Endothelial cell of umbilical vein (primary cell): Measurements from ENCODE around the gene C1orf159. TPM values are rescaled to one million over a fixed set of nuclear protein-coding genes. Genes with fewer than 3 reads are reported as not detected.

Source experiments
- BruUV-seq: library from RNA; stranded (reverse); fragments of 400-500 nt; replicated peaks from 2 replicates; lab custom pipeline; 2021; lab: Mats Ljungman, UMichigan
- CTCF ChIA-PET: fragments of 300-600, 350-600 bp; sonication (Branson Sonifier 250); formaldehyde crosslinking; loops from one replicate; lab custom pipeline; 2021; ENCODE audit warnings: antibody characterized with exemption, inconsistent platforms; lab: Charles Lee
- POLR2A ChIA-PET: fragments of 300-600, 350-600 bp; sonication (Branson Sonifier 250); formaldehyde crosslinking; loops from one replicate; lab custom pipeline; 2021; ENCODE audit warnings: antibody characterized with exemption, inconsistent platforms; lab: Charles Lee
- DNase-seq: peaks from one replicate; pipeline ENCODE4 v3.0.0-alpha.2; 2011; ENCODE audit warnings: low read depth, low spot score
- FAIRE-seq: peaks from 2 replicates; lab custom pipeline; 2011; peaks lifted over from hg19 to GRCh38; lab: Jason Lieb, UNC
- H2AFZ ChIP-seq: 2 replicates; pipeline ENCODE4 v1.6.0; 2012; ENCODE audit warnings: low read depth, low read length, control low read depth, inconsistent platforms
- H3K27ac ChIP-seq: 2 replicates; pipeline ENCODE4 v1.5.1; 2011; ENCODE audit warnings: low read depth, mild to moderate bottlenecking, control low read depth, low read length, moderate library complexity; ENCODE audit not compliant: insufficient read depth
- H3K27me3 ChIP-seq, 2 experiments: 2 replicates each; pipeline versions ENCODE4 v1.6.0 to v1.6.1; 2011; ENCODE audit warnings: low read length in 2 of 2, mixed read lengths in 1 of 2; ENCODE audit not compliant: control insufficient read depth in 2 of 2, insufficient read depth in 2 of 2
- H3K36me3 ChIP-seq, 2 experiments: 2 replicates in 1 of 2; 3 replicates in 1 of 2; pipeline ENCODE4 v1.5.1; 2011; ENCODE audit warnings: low read length in 2 of 2, mild to moderate bottlenecking in 1 of 2, moderate library complexity in 1 of 2; ENCODE audit not compliant: control insufficient read depth in 2 of 2, insufficient read depth in 2 of 2; ENCODE audit errors: extremely low read depth in 1 of 2
- H3K4me1 ChIP-seq: 3 replicates; pipeline ENCODE4 v1.5.1; 2011; ENCODE audit warnings: mild to moderate bottlenecking, low read length; ENCODE audit not compliant: control insufficient read depth, insufficient read depth; ENCODE audit errors: extremely low read depth
- H3K4me2 ChIP-seq: 2 replicates; pipeline ENCODE4 v1.6.1; 2011; ENCODE audit warnings: low read length, control low read depth, mixed read lengths; ENCODE audit not compliant: insufficient read depth
- H3K4me3 ChIP-seq, 3 experiments: fragments of 200-600 bp in 1 of 3; sonication (generic), shearing (Covaris generic) in 1 of 3; replicated peaks in 1 of 3; 2 replicates each; pipeline ENCODE4 v1.5.1; 2011 to 2016; ENCODE audit warnings: control low read depth in 3 of 3, low read length in 3 of 3, mild to moderate bottlenecking in 2 of 3, inconsistent platforms in 1 of 3, low read depth in 1 of 3, moderate library complexity in 1 of 3; ENCODE audit not compliant: insufficient read depth in 1 of 3
- H3K79me2 ChIP-seq: 2 replicates; pipeline ENCODE4 v1.6.0; 2012; ENCODE audit warnings: low read length, inconsistent platforms; ENCODE audit not compliant: control insufficient read depth, insufficient read depth
- H3K9ac ChIP-seq: replicated peaks from 2 replicates; pipeline ENCODE3; 2011; ENCODE audit warnings: low read length, control low read depth; ENCODE audit not compliant: insufficient read depth; ENCODE audit errors: extremely low read depth
- H3K9me1 ChIP-seq: replicated peaks from 3 replicates; pipeline ENCODE4 v1.6.0; 2011; ENCODE audit warnings: mild to moderate bottlenecking, low read length; ENCODE audit not compliant: control insufficient read depth, insufficient read depth; ENCODE audit errors: extremely low read depth
- H3K9me3 ChIP-seq: replicated peaks from 2 replicates; pipeline ENCODE4 v1.5.1; 2012; ENCODE audit warnings: low read length, inconsistent platforms; ENCODE audit not compliant: control insufficient read depth, insufficient read depth
- H4K20me1 ChIP-seq: replicated peaks from 2 replicates; pipeline ENCODE3; 2011; ENCODE audit warnings: mild to moderate bottlenecking, low read length; ENCODE audit not compliant: control insufficient read depth, insufficient read depth; ENCODE audit errors: extremely low read depth
- CTCF ChIP-seq, 2 donors: IDR thresholded peaks; 1 replicate in 1 of 2; 2 replicates in 1 of 2; pipeline ENCODE4 v1.5.1; 2011; ENCODE audit warnings: low read length in 2 of 2, mild to moderate bottlenecking in 2 of 2, moderate library complexity in 2 of 2, control low read depth in 1 of 2, inconsistent platforms in 1 of 2, low read depth in 1 of 2; ENCODE audit not compliant: insufficient read depth in 1 of 2; ENCODE audit errors: extremely low read depth in 1 of 2
- EZH2 ChIP-seq: IDR thresholded peaks from 2 replicates; pipeline ENCODE4 v1.6.1; 2012; ENCODE audit warnings: borderline replicate concordance, low read depth, mild to moderate bottlenecking, moderate library complexity, low read length, inconsistent platforms; ENCODE audit not compliant: severe bottlenecking
- FOS ChIP-seq: IDR thresholded peaks from 2 replicates; pipeline ENCODE4 v1.6.1; 2011; ENCODE audit warnings: mild to moderate bottlenecking, low read length, moderate library complexity, borderline replicate concordance; ENCODE audit not compliant: insufficient read depth
- GATA2 ChIP-seq: IDR thresholded peaks from 2 replicates; pipeline ENCODE4 v1.7.0; 2011; ENCODE audit warnings: low read depth, mild to moderate bottlenecking, moderate library complexity, mixed read lengths, low read length; ENCODE audit not compliant: insufficient read length, insufficient read depth
- JUN ChIP-seq: IDR thresholded peaks from 2 replicates; pipeline ENCODE4 v1.6.1; 2011; ENCODE audit warnings: borderline replicate concordance, low read depth; ENCODE audit not compliant: insufficient read length, insufficient read depth
- MAX ChIP-seq: IDR thresholded peaks from 2 replicates; pipeline ENCODE4 v1.6.1; 2011; ENCODE audit not compliant: insufficient read depth, insufficient read length
- MYC ChIP-seq: IDR thresholded peaks from one replicate; pipeline ENCODE4 v1.6.1; 2011; ENCODE audit warnings: mild to moderate bottlenecking, low read depth, low read length
- POLR2A ChIP-seq: IDR thresholded peaks from 2 replicates; pipeline ENCODE4 v1.6.1; 2012; ENCODE audit warnings: low read depth, mild to moderate bottlenecking, control low read depth, low read length
- POLR2AphosphoS5 ChIP-seq: IDR thresholded peaks from 2 replicates; pipeline ENCODE4 v1.6.1; 2012; ENCODE audit warnings: low read depth, mild to moderate bottlenecking, control low read depth, low read length, moderate library complexity; ENCODE audit not compliant: insufficient read depth
- dilution Hi-C: fragments of 300-500 bp; cut with MboI; formaldehyde crosslinking; loops from one replicate; pipeline ENCODE4 v1.15.0; 2019; ENCODE audit warnings: low sequenced_read_pairs; ENCODE audit not compliant: extremely low pct_ligation_motif_present
- intact Hi-C: fragments of 100-400 bp; cut with micrococcal nuclease; formaldehyde crosslinking; loops from one replicate; pipeline ENCODE4 v1.10.0; 2022
- polyA plus RNA-seq, 4 experiments: library from polyadenylated mRNA; depleted of rRNA in 3 of 4; stranded (reverse) in 3 of 4; unstranded in 1 of 4; fragments of >200 nt; gene quantifications; 2 replicates each; pipeline versions ENCODE4 v1.2.1 to v1.2.3, GENCODE V29; 2011 to 2012; ENCODE audit warnings: missing spikeins in 1 of 4
- total RNA-seq: library from RNA; stranded (reverse); gene quantifications from 2 replicates; pipeline ENCODE4 v1.2.3, GENCODE V29; 2021

Gene C1orf159
- total and polyA plus RNA-seq, 2 donors (not counting 3 experiments of a cell fraction or from before 2014, with no cell fraction given): 16.1 to 20.1 TPM

GRCh38 chr1:1123581-1124507 is 8.0 kb upstream of the C1orf159 start:
- H3K4me2 ChIP-seq: no peak overlapping the region
- H3K9ac ChIP-seq: no peak overlapping the region
- FAIRE-seq (no peak), DNase-seq (no peak)
- intact Hi-C loops: loop anchor here (2.0 to 5.0 kb wide), 3 partner anchors 89 to 183 kb away; partner anchors contain the start of genes ACAP3, C1QTNF12 and PUSL1
- dilution Hi-C loops: no loop called here
- no peaks in the 10 kb centered on the region for H3K27me3 ChIP-seq
- no peak overlapping the region for H3K27ac ChIP-seq
- no TSS peak for BruUV-seq
- no peaks in the 10 kb centered on the region for H3K9me3 ChIP-seq
- H3K36me3 ChIP-seq: no peaks in the 10 kb centered on the region
- H3K9me1 ChIP-seq: no peaks in the 10 kb centered on the region
- H3K4me3 ChIP-seq: no peak overlapping the region
- H3K79me2 ChIP-seq: no peaks in the 10 kb centered on the region
- CTCF ChIA-PET: interaction anchor here (1.3 to 6.9 kb wide), 8 partner anchors 30 to 168 kb away, joined by 3 to 286 read pairs (median 8); partner anchors contain the start of genes B3GALT6 and SDF4
- POLR2A ChIA-PET: interaction anchor here (0.7 kb wide), 1 partner anchor 16 kb away, joined by 3 read pairs; no protein-coding TSS in a partner anchor
- TF ChIP-seq EZH2 (no peak), JUN (no peak), MAX (no peak), POLR2A (no peak), FOS (no peak), POLR2AphosphoS5 (no peak), CTCF (IDR thresholded peaks at IDR 0.05; ENCODE audit: extremely low read depth in 1 of 2, insufficient read depth in 1 of 2, low read depth in 1 of 2, low read length in 2 of 2) (no peak), GATA2 (no peak), MYC (no peak)
- H3K4me1 ChIP-seq: no peaks in the 10 kb centered on the region
- no peak overlapping the region for H2AFZ ChIP-seq
- H4K20me1 ChIP-seq: no peaks in the 10 kb centered on the region
